Stimulated activated CD8-positive, alpha-beta memory T cell treated with anti-CD3 and anti-CD28 coated beads, Interleukin-12 subunit alpha, Interleukin-12 subunit beta, amount 100 ng/mL, for 24 hours (primary cell): ENCODE results near the gene DOCK10.
"Not testable (repeated sequence)": the region's sequence is repeated elsewhere in the genome, so short reads cannot be mapped to it uniquely, and the experiment has no call there.

Source experiments
- DNase-seq: peaks from one replicate; pipeline ENCODE4 v3.0.0-alpha.2; 2020; ENCODE audit errors: extremely low read depth

Gene DOCK10

GRCh38 chr2:225041851-225042799 lies at the start of gene DOCK10:
Gene DOCK10 (minus strand): TSS chr2:225042468. CDS start chr2:225042374, 94 bp downstream.
- DNase-seq, result no peak

DNA sequence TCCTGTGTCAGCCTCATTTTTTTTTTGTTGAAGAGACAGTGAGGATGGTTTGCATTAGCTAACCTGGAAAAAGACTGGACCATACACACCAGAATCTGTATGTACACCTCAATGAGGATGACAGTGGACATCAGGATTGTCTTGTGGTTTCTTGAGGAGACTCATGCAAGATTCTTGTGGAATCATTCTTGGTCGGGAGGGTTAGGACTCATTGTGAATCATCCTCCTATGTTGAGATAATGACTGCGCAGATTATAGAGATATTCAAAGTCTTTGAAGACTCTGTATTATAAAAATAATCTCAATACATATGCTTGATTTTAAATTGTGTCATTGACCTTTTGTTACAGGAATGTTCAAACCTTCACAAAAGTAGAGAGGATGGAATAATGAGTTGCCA lies 49.1 kb upstream of the DOCK10 start:
- no peak for DNase-seq

- DNase-seq, result no peak
These were observed 48.5 kb upstream of the DOCK10 start for GRCh38 chr2:225090746-225091145.

- DNase-seq, result no peak
These were observed 44.6 kb upstream of the DOCK10 start for GRCh38 chr2:225086915-225087314.

DNA sequence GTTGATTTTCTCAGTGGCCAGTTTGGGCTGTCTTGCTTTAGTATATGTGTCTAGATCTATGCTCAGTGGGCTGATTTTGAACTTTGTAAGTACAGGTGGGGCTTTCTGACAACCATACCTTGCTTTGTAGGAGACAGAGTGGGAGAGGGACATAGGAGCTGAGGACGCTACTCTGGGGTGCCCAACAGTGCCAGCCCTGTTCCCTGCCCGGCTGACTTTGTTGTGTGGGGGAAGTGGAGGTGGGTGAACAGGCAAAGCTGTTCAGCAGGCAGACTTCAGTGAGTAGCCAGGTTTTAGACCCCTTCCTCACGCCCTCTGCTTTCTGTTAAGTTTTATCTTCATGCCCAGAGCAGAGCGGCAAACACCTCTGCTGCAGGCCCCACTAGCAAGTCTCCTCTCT lies 44.2 kb upstream of the DOCK10 start:
- DNase-seq, result no peak

DNA sequence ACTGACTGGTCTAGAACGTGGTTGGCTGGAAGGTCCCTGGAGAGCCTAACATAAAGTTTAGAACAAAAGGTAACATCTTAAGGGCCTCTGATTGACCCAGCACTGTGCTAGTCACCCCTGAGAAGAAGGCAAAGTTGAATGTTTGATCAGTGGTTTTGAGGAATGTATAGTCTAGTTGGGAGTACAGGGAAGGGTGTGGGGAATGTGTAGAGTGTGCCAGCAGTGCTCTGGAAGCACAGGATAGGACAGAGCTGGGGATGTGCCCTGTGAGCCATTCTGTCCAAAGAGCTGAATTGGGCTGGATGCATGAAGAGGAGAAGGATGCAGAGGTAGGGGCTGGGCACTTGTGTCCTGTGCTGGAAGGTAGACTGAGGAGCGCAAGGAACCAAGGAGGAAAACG lies 41.0 kb upstream of the DOCK10 start:
- no peak for DNase-seq

GRCh38 chr2:225076125-225076524 lies 33.9 kb upstream of the DOCK10 start:
- DNase-seq, result no peak

DNA sequence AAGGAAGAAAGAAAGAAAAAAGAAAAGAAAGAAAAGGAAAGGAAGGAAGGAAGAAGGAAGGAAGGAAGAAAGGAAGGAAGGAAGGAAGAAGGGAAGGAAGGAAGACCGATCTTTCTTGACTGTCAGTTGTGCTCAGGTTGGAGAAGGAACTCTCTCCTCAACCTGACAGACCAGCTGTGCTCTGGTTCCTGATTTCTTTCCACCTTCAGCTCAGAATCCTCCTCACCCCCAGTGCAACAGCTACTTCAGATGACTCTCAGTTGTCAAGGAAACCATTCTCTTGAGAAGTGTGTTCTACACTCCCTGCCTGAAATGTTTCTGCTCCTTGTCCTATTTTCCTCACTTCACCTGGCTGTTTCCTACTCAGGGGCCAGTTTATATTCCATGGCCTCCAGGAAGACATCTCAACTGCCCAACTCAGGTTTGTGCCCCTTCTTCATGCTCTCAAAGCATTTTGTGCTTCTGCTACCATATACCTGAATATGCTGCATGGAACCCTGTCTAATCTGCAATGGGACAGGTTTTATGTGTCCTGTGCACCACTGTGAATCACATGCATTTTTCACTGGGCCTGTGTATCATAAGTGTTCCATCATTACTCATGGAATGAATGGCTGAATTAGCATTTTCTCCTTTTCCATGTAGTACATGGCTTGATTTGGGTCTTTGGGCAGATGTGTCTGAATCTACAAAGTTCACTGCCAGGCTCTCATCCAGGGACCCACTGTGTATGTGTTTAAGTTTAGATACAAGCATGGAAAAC lies 32.8 kb upstream of the DOCK10 start:
- DNase-seq, result no peak

- no peak for DNase-seq
These were observed 32.1 kb upstream of the DOCK10 start for GRCh38 chr2:225074366-225074765.

DNA sequence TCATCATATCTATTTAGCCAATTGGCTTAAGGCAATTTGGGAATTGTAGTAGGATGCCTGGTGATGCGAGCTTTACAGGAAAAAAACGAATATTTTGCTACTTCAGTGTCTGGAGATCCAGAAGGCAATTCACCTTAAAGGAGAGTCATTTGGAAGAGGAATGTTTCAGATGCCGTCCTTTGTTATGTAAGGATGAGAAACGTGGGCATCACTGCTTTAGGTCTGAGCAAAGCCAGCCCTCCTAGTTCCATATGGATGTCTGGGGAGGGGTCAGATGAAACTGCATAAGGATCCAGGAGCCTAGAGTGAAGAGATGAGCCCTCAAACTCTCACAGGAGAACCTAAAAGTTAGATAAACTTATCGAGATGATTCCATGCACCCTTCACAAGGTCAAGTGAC lies 30.9 kb upstream of the DOCK10 start:
- no peak for DNase-seq

DNA sequence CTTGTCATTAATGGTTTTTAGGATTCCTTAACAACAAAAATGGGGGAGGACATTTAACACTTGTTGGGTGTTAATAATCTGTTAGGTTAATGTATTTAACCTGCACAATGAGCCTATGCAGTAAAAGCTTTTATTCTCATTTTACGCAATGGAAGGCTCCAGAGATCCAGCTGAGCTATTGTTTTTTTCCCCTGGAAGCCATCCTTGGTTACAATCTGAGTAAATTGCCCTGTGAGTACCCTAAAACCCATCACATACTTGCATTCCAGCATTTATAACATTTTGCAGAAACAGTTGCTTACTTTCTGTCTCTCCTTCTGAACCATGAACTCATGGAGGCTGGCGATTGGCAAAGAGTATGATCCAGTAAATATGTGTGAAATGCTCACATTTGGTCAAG lies 30.2 kb upstream of the DOCK10 start:
- DNase-seq, result no peak

GRCh38 chr2:225070811-225071210 lies 28.5 kb upstream of the DOCK10 start:
- no peak for DNase-seq

GRCh38 chr2:225069966-225070365 lies 27.7 kb upstream of the DOCK10 start:
- DNase-seq, result no peak

GRCh38 chr2:225069477-225069876 lies 27.2 kb upstream of the DOCK10 start:
- no peak for DNase-seq

DNA sequence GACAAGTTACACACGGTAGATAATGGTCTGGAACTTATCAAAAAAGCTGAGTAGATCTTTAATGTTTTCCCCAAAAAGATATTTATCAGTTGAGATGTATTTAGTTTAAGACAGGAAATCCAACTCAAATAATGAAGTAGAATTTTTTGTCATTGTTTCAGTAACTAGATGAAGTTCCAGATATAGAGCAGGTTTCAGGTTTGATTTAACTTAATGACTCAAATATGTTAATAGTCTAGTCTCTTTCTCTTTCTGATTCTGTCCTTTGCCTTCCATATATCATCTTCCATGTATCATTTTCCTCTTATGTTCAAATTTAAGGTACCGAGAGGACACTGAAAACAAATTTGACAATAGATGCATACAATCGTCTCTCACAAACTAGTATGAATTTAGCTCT lies 23.6 kb upstream of the DOCK10 start:
- DNase-seq, result no peak

GRCh38 chr2:225064928-225065327 lies 22.7 kb upstream of the DOCK10 start:
- no peak for DNase-seq

DNA sequence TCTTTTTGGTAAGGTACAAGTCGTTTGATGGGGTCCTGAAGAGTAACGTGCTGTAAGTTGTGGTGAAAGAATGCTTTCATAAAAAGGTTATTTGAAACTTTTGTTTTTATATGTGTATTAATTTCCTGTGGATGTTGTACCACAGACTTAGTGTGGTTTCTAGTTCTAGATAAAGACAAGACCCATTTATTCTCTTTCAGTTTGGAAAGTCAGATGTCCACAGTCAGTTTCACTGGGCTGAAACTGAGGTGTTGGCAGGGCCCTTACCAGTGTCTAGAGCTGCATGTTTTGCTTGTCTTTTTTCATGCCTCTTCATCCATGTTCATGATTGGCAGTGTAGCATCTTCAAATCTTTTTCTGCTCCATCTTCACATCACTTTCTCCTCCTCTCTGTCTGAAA lies 22.1 kb upstream of the DOCK10 start:
- no peak for DNase-seq

DNA sequence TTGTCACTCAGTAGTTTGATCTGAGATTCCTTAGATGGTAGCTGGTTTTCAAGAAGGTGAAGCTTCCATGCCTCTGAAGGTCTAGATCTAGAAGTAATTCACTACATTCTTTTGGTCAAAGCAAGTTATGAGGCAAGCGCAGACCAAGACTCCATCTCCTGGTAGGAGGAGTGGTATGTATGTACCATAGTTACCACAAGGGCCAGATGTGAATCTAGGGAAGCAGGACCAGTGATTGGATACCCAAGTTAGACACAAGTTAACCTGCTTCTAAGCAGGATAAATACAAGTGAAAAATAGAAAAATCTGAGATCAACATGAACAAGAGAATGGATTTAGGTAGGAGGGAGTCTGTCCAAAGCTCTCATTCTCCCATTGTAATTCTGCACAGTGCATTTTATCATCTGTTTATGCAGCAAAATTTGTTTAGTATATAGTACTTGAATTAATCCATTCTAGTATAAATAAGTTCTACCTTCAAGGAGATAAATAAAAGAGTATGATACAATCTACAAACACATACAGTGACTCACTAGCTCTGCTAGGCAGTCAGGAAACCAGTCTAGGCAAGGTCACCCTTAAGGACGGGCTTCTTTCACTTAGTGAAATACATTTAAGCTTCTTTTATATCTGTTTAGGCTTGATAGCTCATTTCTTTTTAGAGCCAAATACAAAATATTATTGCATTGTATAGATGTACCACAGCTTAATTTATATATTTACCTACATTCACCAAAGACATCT lies 14.2 kb upstream of the DOCK10 start:
- DNase-seq, result no peak

DNA sequence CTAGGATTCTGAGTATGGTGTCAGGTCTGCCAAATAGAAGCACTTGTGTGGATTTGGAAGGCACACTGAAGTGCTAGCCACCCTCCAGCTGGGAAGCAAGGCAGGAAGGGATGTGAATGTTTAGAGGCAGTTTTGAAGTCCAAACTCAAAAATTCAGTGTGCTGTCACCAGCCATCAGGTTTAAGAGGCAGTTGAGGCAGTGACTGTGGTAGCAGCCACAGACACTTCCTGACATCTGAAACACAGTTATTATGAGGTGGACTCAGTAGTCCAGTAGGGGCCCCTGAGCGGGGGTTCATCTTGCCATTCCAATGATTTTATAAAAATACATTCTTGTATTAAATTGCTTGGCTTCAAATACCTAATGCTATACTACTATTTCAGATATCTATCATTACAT lies 13.4 kb upstream of the DOCK10 start:
- no peak for DNase-seq

- DNase-seq, result no peak
These were observed 10.4 kb upstream of the DOCK10 start for GRCh38 chr2:225052703-225053102.

GRCh38 chr2:225047502-225047901 lies 5.2 kb upstream of the DOCK10 start:
- DNase-seq, result not testable (repeated sequence)

DNA sequence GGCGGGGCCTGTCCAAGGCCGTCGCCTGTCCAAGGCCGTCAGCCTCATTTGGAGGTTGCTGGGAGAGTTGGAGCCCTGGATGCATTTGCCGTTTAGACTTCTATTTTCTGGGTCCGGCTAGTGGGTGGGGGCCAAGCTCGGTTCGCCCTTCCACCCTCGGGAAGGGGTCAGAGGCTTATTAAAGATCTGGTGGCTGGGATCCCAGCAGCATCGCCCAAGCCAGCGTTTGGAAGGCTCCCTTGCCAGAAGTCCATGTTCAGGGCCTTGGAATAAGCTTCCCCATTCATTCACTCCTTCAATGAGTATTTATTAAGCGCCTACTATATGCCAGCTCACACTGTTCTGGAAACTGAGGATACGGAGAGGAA lies 516 bp upstream of the DOCK10 start:
- DNase-seq, result no peak
